GM18909 (cell line): Measurements from ENCODE around the gene ATG16L2.
"Not testable (repeated sequence)": the region's sequence is repeated elsewhere in the genome, so short reads cannot be mapped to it uniquely, and the experiment has no call there.

Experiments
- ATAC-seq: cut with Tn5 transposase; IDR thresholded peaks from one replicate; pipeline ENCODE4 v1.9.1; 2021; ENCODE audit warnings: mild to moderate bottlenecking; ENCODE audit not compliant: unreplicated experiment, poor library complexity

Gene ATG16L2

GRCh38 chr11:72779495-72780128 lies 34.6 kb upstream of the ATG16L2 start:
- ATAC-seq, result no peak

- ATAC-seq, result no peak
These were observed 33.7 kb upstream of the ATG16L2 start for GRCh38 chr11:72780296-72781062.

DNA sequence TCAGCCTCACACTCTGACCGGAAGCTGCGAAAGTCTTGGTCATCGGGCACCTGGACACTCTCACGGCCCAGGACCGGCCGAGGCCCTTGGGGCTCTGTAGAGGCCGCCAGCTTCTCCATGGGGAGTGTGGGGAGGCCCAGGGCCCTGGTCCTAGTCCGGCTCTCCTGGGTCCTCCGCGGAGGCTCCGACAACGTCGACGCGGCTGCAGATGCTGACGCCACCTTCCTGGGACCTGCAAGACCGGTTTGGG lies 33.2 kb upstream of the ATG16L2 start:
- ATAC-seq, result no peak

- ATAC-seq, result peak; percentile 53
These were observed 32.7 kb upstream of the ATG16L2 start for GRCh38 chr11:72781313-72782080.

GRCh38 chr11:72782081-72782920 lies 31.9 kb upstream of the ATG16L2 start:
- ATAC-seq, result peak; percentile 7

DNA sequence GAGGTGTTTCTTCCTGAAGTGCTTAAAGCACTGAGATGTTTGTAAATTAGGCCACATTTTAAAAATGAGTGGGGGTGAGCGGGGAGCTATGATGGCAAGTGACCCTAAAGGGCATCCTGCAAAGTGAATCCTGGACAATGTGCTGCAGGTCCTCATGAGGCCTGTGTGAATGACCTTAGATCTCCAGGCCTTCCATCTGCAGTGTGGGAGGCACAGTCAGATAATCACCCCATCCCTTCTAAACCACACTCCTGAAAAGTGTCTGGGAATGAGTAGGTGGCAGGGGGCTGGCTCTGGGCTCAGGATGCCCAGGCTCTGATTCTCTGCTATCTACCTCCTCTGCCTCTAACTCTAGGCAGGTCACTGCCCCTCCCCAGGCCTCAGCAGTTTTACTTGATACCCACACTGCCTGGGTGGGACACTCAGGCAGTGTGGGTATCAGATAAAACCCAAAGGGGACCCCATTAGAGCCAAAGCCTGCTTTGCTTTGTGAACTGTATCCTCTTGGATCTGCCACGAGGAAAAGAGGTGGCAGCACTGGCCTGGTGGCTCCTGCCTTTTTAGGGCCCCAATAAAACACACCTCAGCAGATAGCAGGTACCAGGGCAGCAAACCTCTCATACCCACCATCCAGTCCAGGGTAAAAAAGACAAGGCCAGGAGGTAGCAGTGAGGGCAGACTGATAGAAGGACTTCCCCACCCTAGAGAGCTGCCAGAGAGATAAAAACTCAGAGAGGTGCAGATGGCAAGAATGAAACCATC lies 30.9 kb upstream of the ATG16L2 start:
- no peak for ATAC-seq

GRCh38 chr11:72784662-72785061 lies 29.5 kb upstream of the ATG16L2 start:
- no peak for ATAC-seq

GRCh38 chr11:72786305-72787215 lies 27.7 kb upstream of the ATG16L2 start:
- no peak for ATAC-seq

DNA sequence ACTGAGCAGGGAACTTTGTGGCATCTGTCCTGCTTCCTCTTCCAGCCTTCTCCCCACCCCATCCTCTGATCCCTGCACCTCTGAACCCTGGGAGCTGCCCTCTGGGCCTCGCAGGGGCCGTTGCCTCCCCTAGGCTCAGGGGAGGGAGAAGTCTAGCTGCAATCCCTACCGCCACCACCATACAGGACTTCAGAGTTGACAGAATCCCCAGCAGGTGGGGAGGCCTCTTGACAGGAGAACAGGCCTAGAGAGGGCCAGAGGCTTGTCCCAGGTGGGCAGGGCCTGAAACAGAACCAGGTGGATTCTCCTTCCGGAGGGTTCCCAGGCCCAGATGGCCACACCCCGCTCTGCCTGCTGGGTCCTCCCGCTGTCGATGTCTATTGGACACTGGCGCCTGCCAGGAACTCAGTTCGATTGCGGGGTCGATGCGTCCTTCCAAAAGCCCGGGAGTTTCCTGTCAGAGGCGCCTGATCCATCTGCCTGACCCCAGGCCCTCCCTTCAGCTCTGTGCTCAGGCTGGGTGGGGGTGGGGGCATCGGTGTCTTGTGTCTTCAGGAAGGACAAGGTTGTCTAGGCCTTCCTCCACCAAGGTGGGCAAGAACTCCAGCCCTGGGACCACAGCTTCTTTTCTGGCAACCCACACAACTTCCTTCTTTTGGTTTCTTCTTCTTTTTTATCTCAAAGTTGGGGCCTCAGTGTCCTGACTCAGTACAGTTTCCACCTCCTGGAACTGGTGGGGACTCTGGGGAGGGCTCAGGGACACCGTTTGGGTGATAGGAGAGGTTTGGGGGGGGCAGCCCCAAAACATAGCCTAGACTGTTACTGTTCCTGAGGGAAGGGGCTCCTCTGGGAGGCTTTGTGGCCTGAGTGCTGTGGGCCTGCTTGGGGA lies 26.8 kb upstream of the ATG16L2 start:
- ATAC-seq, result no peak

GRCh38 chr11:72788241-72788640 lies 26.0 kb upstream of the ATG16L2 start:
- ATAC-seq, result no peak

DNA sequence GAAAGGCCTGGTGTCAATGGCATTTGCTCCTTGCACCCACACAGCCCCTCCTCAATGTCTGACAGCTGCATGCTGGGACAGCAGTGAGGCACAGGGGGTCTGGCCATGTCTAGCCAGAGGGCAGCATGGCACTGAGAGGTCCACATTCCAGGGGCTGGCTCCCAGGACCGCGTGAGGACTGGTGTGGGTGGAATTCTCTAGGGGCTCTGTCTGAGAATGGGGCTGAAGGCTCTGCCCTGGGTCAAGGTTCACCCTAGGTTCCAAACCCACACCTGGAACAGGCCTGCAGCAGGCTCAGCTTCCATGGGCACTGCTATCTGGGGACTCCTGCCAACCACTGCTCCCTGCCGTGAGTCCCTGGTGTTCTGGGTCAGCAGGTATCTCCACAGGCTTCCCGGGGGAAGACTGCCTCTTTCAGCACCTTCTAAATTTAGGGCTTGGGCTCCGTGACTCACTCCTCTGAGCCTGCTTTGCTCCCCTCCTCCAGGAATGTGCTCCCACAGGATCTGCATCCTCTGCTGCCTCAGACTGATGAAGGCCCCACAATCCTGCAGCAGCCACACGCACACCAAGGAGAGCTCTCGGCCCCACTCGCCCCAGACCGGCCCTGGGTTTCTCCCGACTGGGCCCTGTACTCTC lies 24.6 kb upstream of the ATG16L2 start:
- ATAC-seq, result no peak

- not testable (repeated sequence) for ATAC-seq
These were observed 23.0 kb upstream of the ATG16L2 start for GRCh38 chr11:72791228-72791627.

DNA sequence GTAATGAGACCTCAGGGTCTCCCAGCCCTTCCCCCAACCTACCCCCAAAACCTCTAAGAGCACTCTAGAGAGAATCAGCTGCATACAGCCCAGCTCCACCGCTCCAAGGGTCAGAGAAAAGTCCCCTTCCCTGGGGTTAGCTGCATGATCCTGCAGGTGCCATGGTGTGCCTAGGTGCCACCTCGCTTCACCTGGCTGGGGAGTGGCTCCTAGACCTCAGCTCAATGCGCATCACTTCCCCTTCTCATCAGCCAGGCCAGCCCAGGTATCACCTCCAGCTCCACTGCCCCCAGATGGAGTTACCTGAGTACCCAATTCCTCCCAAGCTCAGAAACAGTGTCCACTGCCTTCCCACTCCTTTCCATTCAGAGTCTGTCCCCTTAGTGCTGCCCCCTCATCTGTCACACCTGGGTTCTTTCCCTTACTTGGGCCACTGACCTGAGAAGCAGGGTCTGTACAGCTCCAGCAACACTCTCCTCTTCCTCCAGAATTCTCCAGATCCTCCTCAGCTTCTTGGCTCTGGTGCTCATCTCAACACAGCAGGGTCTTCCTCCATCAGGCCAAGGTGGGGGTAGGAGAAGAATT lies 21.7 kb upstream of the ATG16L2 start:
- ATAC-seq, result no peak

DNA sequence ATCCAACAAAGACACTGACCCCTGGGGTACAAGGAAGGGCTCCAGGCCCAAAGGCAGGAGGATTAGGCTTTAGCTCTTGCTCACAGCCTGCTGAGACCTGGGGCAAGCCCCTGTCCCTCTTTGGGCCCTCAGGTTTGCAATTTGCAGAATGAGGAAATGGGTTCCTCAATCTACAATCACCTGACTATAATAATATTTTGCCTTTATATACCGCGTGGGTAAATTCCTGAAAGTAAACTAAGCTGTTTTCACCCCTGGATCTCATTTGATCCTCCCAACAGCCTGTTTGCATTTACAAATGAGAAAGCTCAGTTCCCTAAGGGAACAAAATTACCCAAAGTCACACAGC lies 21.2 kb upstream of the ATG16L2 start:
- ATAC-seq, result no peak

DNA sequence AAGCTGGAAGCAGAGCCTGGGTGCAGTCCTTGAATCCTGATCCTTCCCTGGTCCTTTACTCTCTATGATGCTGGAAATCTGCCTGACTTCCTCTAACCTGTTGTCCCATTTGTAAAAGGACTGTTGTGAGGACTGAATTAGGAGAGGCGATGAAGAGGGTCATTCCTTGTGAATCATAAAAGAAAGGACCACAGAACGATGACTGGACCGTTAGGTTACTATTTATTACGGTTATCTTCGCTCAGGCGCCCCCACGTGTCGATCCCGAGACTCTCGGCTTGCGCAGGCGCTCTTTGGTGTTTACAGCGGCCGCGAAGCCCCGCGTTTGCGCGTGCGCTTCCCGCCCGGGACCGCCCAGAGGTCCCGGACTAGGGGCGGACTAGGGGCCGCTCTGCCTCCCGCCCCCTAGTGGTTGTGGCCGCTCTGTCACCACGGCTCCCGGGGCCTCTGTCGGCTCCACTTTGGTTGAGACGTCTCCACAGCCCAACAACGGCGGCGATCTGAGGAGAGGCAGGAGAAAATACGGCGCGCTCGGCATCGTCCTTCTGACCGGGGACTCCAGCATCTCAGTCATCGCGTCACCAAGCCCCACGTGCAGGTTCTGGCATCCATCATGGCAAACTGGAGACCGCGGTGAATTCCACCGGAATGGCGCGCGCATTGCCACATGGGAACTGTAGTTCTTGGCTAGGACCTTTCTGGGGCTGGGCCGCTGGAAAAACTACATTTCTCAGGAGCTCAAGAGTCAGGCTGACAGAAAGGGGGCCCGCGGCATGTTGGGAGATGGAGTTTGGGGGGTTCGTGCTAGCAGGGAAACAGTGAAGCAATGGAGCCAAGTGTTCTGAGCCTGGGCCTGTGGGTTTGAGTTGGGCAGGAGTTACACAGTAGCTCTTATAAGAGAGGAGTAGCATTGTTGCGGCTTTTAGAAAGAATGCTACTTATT lies 20.5 kb upstream of the ATG16L2 start, which contains the start of gene STARD10:
STARD10 (minus strand) TSS at position 623 of the 943 bp plus-strand sequence. CDS start 12,866 bp downstream, outside the sequence.
- peak; percentile 91 for ATAC-seq

DNA sequence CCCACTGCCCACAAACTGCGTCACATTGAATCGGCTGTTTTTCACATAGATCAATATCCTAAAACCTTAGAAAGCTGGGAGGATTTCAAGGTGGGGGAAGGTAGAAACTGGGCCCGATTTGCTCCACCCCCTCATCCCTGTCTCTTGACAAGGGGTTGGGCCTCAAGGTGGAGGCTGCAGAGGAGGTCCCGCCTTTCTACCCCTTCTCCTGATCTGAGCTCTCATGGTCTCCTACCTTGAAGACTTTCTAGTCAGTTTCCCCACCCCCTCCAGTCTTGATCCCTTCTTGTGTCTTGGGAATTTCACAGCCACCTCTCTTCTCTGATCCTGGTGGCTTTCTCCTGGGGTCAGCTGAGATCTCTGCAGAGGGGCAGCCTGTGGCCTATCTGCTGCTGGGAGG lies 15.8 kb upstream of the ATG16L2 start:
- no peak for ATAC-seq
